ENCODE measurements around the gene RALGAPA2. TPM values are rescaled to one million over a fixed set of nuclear protein-coding genes. Genes with fewer than 3 reads are reported as not detected.

RALGAPA2 gene
- total RNA-seq, 4 donors from 2014 or later, result 25.9 to 48.9 (median 38.6) TPM

GRCh38 chr20:20371681-20372080 is 340.8 kb downstream of the RALGAPA2 start:
- Histone ChIP-seq H3K4me3 (no peak overlapping the region), H3K27me3 (peaks cover 6 to 22% of the 10 kb centered on the region in 2 donors), H3K4me1 (peaks cover 0 to 16% of the 10 kb centered on the region in 2 donors), H3K27ac (no peak overlapping the region), H3K36me3 (no peaks in the 10 kb centered on the region), H3K9me3 (no peaks in the 10 kb centered on the region)
- TF ChIP-seq POLR2A (IDR thresholded peaks at IDR 0.05) (no peak), CTCF (IDR thresholded peaks at IDR 0.05) (no peak)
- no peak for DNase-seq
- intact Hi-C loops (cut with DNase I; ENCODE audit: low total_unique reads), result no loop called here

GRCh38 chr20:20371083-20371482 is 341.4 kb downstream of the RALGAPA2 start:
- intact Hi-C loops (cut with DNase I; ENCODE audit: low total_unique reads), result no loop called here
- peaks cover 6 to 24% of the 10 kb centered on the region in 2 donors for H3K27me3 ChIP-seq

GRCh38 chr20:20370094-20370575 is 342.3 kb downstream of the RALGAPA2 start:
- intact Hi-C loops (cut with DNase I; ENCODE audit: low total_unique reads), result no loop called here
- Histone ChIP-seq H3K9me3 (no peaks in the 10 kb centered on the region), H3K4me3 (no peak overlapping the region), H3K4me1 (peaks cover 0 to 16% of the 10 kb centered on the region in 2 donors), H3K27ac (no peak overlapping the region), H3K27me3 (peaks cover 6 to 32% of the 10 kb centered on the region in 2 donors), H3K36me3 (no peaks in the 10 kb centered on the region)
- no peak for DNase-seq
- no peak for TF ChIP-seq CTCF (IDR thresholded peaks at IDR 0.05)
- no peak for TF ChIP-seq POLR2A (IDR thresholded peaks at IDR 0.05)

More at GRCh38 chr20:20371083-20371482, 341.4 kb downstream of the RALGAPA2 start:
- no peaks in the 10 kb centered on the region for H3K36me3 ChIP-seq
- no peaks in the 10 kb centered on the region for H3K9me3 ChIP-seq
- peaks cover 0 to 16% of the 10 kb centered on the region in 2 donors for H3K4me1 ChIP-seq
- TF ChIP-seq CTCF (IDR thresholded peaks at IDR 0.05), result no peak
- no peak for TF ChIP-seq POLR2A (IDR thresholded peaks at IDR 0.05)
- DNase-seq, result no peak
- no peak overlapping the region for H3K27ac ChIP-seq
- H3K4me3 ChIP-seq, result no peak overlapping the region

GRCh38 chr20:20369250-20370093 is 343.0 kb downstream of the RALGAPA2 start:
- intact Hi-C loops (cut with DNase I; ENCODE audit: low total_unique reads), result no loop called here
- TF ChIP-seq POLR2A (IDR thresholded peaks at IDR 0.05) (no peak), CTCF (IDR thresholded peaks at IDR 0.05) (no peak)
- DNase-seq, result no peak
- Histone ChIP-seq H3K36me3 (no peaks in the 10 kb centered on the region), H3K4me3 (no peak overlapping the region), H3K9me3 (no peaks in the 10 kb centered on the region), H3K27ac (no peak overlapping the region), H3K4me1 (peaks cover 0 to 16% of the 10 kb centered on the region in 2 donors), H3K27me3 (peaks cover 6 to 39% of the 10 kb centered on the region in 2 donors)
